NCI-H1417 (cell line): ENCODE measurements around the gene CYP27C1.
"Not testable (repeated sequence)": the region's sequence is repeated elsewhere in the genome, so short reads cannot be mapped to it uniquely, and the experiment has no call there.

ENCODE experiments used
- DNase-seq, 3 experiments: peaks; one replicate each; lab custom pipeline; 2025; lab: John Stamatoyannopoulos, UW

Gene CYP27C1

GRCh38 chr2:127220768-127221527 lies 849 bp upstream of the CYP27C1 start:
- DNase-seq = no peak

GRCh38 chr2:127219171-127220070 lies 678 bp downstream of the CYP27C1 start:
- peak in 2 of 3 experiments; percentile 30 to 36 for DNase-seq

GRCh38 chr2:127218812-127219170 lies 1.3 kb downstream of the CYP27C1 start:
- DNase-seq = peak in 1 of 3 experiments; percentile 8

GRCh38 chr2:127217470-127218325 lies 2.4 kb downstream of the CYP27C1 start:
- DNase-seq = no peak

GRCh38 chr2:127216593-127216992 lies 3.5 kb downstream of the CYP27C1 start:
- DNase-seq = no peak

- no peak for DNase-seq
These were observed 4.0 kb downstream of the CYP27C1 start for GRCh38 chr2:127216095-127216494.

- DNase-seq = not testable (repeated sequence)
These were observed 5.9 kb downstream of the CYP27C1 start for GRCh38 chr2:127214201-127214600.

GRCh38 chr2:127208313-127208712 lies 11.8 kb downstream of the CYP27C1 start:
- peak; percentile 27 to 66 (median 32) for DNase-seq

- no peak for DNase-seq
These were observed 14.6 kb downstream of the CYP27C1 start for GRCh38 chr2:127205218-127206125.

- DNase-seq = no peak
These were observed 18.6 kb downstream of the CYP27C1 start for GRCh38 chr2:127201452-127201851.

- no peak for DNase-seq
These were observed 19.1 kb downstream of the CYP27C1 start for GRCh38 chr2:127200962-127201361.

GRCh38 chr2:127199223-127199622 lies 20.9 kb downstream of the CYP27C1 start:
- no peak for DNase-seq

- peak; percentile 43 to 75 (median 54) for DNase-seq
These were observed 22.4 kb downstream of the CYP27C1 start for GRCh38 chr2:127197475-127198385.

- peak in 1 of 3 experiments; percentile 54 for DNase-seq
These were observed 23.1 kb downstream of the CYP27C1 start for GRCh38 chr2:127196998-127197397.

- no peak for DNase-seq
These were observed 23.6 kb downstream of the CYP27C1 start for GRCh38 chr2:127196549-127196948.

GRCh38 chr2:127195140-127196074 lies 24.7 kb downstream of the CYP27C1 start:
- no peak for DNase-seq

- no peak for DNase-seq
These were observed 25.7 kb downstream of the CYP27C1 start for GRCh38 chr2:127194447-127194846.

GRCh38 chr2:127193967-127194280 lies 26.2 kb downstream of the CYP27C1 start:
- DNase-seq = no peak
